Cardiac muscle cell (in vitro differentiated cells and primary cell): ENCODE data around the gene PTGER2. TPM values are rescaled to one million over a fixed set of nuclear protein-coding genes. Genes with fewer than 3 reads are reported as not detected.

Experiments used
- DNase-seq, 2 donors: peaks; one replicate each; pipeline versions ENCODE4 v3.0.0 to v3.0.0-alpha.2; 2010 to 2017; ENCODE audit warnings: low read depth in 1 of 2, low spot score in 1 of 2
- H3K27ac ChIP-seq: fragments of 200-600 bp; sonication (generic); 2 replicates; pipeline ENCODE4 v1.5.1; 2016
- H3K27me3 ChIP-seq: fragments of 200-600 bp; sonication (generic); 2 replicates; pipeline ENCODE4 v1.6.0; 2016; ENCODE audit warnings: control low read depth
- H3K36me3 ChIP-seq: fragments of 200-600 bp; sonication (generic); 2 replicates; pipeline ENCODE4 v1.5.1; 2016; ENCODE audit warnings: control low read depth
- H3K4me1 ChIP-seq: fragments of 200-600 bp; sonication (generic); 2 replicates; pipeline ENCODE4 v1.8.1; 2017; ENCODE audit warnings: low read depth, mild to moderate bottlenecking, mixed run types
- H3K4me3 ChIP-seq: fragments of 200-600 bp; sonication (generic); 2 replicates; pipeline ENCODE4 v1.5.1; 2016; ENCODE audit warnings: mild to moderate bottlenecking
- H3K9me3 ChIP-seq: fragments of 200-600 bp; sonication (generic); 2 replicates; pipeline ENCODE4 v1.5.1; 2017; ENCODE audit warnings: low read depth, mild to moderate bottlenecking, control low read depth
- polyA plus RNA-seq: library from polyadenylated mRNA; unstranded; fragments of >200 nt; fragmentation: Nextera tagmentation; extraction: Ambion mirVana; gene quantifications from 2 replicates; pipeline ENCODE4 v1.2.1, GENCODE V29; 2016
- total RNA-seq: library from RNA; depleted of rRNA; stranded (reverse); fragments of >200 nt; gene quantifications from 2 replicates; pipeline ENCODE4 v1.2.3, GENCODE V29; 2016
- TF ChIP-seq, protein P1 (sequence below): IDR thresholded peaks from 2 replicates; pipeline ENCODE4 v1.5.1; 2012; ENCODE audit warnings: low read depth, mild to moderate bottlenecking, low read length

The PTGER2 gene
- total and polyA plus RNA-seq, 2 experiments from 2014 or later = not detected

DNA sequence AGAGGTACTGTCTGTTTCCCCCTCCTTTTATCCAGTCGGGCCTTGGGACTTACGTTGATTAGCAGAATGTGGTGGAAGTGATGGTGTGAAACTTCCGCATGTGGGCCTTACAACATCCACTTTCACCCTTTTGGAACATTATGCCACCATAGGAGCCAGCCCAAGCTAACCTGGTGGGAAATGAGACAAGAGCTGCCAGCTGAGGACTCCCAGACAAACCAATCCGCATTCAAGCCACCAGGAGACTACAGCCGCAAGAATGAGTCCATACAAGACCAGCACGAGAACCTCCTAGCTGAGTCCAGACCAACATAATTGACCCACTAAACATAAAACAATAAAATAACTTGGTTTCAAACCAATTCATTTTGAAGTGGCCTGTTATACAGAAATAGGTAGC is 9.1 kb upstream of the PTGER2 start:
- no peaks in the 10 kb centered on the region for H3K36me3 ChIP-seq
- TF ChIP-seq, protein P1, sequence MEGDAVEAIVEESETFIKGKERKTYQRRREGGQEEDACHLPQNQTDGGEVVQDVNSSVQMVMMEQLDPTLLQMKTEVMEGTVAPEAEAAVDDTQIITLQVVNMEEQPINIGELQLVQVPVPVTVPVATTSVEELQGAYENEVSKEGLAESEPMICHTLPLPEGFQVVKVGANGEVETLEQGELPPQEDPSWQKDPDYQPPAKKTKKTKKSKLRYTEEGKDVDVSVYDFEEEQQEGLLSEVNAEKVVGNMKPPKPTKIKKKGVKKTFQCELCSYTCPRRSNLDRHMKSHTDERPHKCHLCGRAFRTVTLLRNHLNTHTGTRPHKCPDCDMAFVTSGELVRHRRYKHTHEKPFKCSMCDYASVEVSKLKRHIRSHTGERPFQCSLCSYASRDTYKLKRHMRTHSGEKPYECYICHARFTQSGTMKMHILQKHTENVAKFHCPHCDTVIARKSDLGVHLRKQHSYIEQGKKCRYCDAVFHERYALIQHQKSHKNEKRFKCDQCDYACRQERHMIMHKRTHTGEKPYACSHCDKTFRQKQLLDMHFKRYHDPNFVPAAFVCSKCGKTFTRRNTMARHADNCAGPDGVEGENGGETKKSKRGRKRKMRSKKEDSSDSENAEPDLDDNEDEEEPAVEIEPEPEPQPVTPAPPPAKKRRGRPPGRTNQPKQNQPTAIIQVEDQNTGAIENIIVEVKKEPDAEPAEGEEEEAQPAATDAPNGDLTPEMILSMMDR = no peak
- no peaks in the 10 kb centered on the region for H3K9me3 ChIP-seq
- H3K4me3 ChIP-seq = no peak overlapping the region
- H3K4me1 ChIP-seq = no peaks in the 10 kb centered on the region
- no peak overlapping the region for H3K27ac ChIP-seq
- no peak for DNase-seq
- peaks cover 15% of the 10 kb centered on the region for H3K27me3 ChIP-seq

DNA sequence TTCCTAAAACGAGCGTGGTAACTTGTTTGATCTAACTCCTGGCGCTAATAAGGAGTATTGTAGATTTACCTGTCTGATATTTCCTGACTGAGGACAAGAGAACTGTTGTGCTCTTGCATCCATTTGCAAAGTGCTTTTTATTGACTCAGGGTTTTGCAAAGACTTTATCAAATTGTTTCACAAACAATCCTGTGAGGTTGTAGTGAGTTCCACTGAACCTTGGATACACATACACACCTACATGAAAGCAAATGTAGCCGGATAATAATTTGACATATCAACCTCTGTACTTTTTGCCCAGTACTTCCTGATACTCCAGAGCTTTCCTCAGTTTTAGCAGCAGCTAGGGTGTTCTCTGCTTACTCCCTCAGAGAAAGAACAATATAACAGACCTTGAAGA is 6.7 kb upstream of the PTGER2 start:
- TF ChIP-seq, protein P1 = no peak
- DNase-seq = no peak
- H3K27ac ChIP-seq = no peak overlapping the region
- H3K4me3 ChIP-seq = no peak overlapping the region
- no peaks in the 10 kb centered on the region for H3K9me3 ChIP-seq
- no peaks in the 10 kb centered on the region for H3K36me3 ChIP-seq
- peaks cover 26% of the 10 kb centered on the region for H3K27me3 ChIP-seq
- no peaks in the 10 kb centered on the region for H3K4me1 ChIP-seq

- H3K4me1 ChIP-seq = no peaks in the 10 kb centered on the region
- DNase-seq = no peak
- no peak overlapping the region for H3K4me3 ChIP-seq
- TF ChIP-seq, protein P1 = no peak
- no peak overlapping the region for H3K27ac ChIP-seq
- H3K27me3 ChIP-seq = peaks cover 31% of the 10 kb centered on the region
- no peaks in the 10 kb centered on the region for H3K36me3 ChIP-seq
- H3K9me3 ChIP-seq = no peaks in the 10 kb centered on the region
These were observed 6.2 kb upstream of the PTGER2 start for GRCh38 chr14:52307905-52308304.

DNA sequence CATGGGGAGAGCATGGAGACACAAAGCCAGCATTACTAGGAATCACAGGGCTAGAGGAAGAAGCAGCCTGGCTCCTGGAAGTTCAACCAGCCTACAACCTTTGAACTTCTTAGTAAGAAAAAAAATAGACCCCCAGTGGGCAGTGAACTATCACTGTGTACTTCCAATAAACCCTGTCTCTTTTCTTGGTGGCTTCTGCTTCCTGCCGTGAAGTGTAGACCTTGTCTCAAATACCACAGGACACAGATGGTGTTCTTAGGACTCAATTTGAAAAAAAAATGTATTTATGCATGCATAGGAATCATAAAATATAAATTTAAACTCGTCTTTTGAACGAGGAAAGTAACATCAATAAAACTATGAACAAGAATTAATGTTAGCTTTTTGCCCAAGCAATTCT is 3.6 kb upstream of the PTGER2 start:
- Histone ChIP-seq H3K36me3 (no peaks in the 10 kb centered on the region), H3K9me3 (no peaks in the 10 kb centered on the region), H3K4me1 (no peaks in the 10 kb centered on the region), H3K4me3 (no peak overlapping the region), H3K27ac (no peak overlapping the region), H3K27me3 (peaks cover 57% of the 10 kb centered on the region)
- DNase-seq = no peak
- TF ChIP-seq, protein P1 = no peak

DNA sequence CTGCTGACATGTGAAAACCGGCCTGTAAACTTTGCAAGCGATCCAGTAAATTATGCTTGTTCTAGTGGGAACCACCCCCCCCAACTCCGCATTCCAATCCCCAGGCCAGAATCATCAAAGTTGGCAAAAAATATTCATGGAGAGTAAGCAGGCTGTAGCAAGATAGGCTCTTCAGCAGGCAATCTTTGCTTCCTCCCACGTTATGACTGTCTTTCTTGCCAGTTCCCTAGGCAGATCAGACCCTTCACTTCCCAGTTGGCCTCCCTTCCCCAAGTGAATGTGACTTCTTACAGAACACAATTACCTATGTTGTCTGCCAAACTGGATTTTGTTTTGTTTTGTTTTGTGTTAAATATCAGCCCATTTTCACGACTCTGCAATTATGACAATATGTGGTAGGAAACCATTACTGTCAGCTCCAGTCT is 1.2 kb upstream of the PTGER2 start:
- DNase-seq = peak in 1 of 2 donors; percentile 80
- Histone ChIP-seq H3K27me3 (peaks cover 77% of the 10 kb centered on the region), H3K27ac (no peak overlapping the region), H3K4me1 (no peaks in the 10 kb centered on the region), H3K4me3 (no peak overlapping the region), H3K36me3 (no peaks in the 10 kb centered on the region), H3K9me3 (no peaks in the 10 kb centered on the region)
- TF ChIP-seq, protein P1 = no peak

DNA sequence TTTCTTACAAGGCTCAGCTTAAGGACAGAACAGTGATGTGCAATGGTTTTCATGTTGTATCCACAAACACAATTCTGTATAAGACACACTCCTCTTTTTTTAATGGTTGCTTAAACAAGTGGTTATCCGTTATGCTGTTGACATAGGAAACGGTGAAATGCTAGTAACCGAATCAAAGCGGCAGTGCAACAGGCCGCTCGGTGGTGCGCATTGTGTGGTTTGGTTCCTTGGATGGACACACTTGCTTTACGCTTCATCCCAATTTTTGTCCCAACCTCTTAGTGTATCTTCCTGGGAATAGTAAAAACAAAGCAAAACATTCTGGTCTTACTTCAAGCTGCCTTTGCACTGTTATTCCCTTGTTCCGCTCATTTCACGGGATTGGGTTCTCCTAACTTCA is 650 bp upstream of the PTGER2 start:
- no peaks in the 10 kb centered on the region for H3K4me1 ChIP-seq
- no peaks in the 10 kb centered on the region for H3K36me3 ChIP-seq
- peak in 1 of 2 donors; percentile 50 for DNase-seq
- no peaks in the 10 kb centered on the region for H3K9me3 ChIP-seq
- TF ChIP-seq, protein P1 = no peak
- H3K27me3 ChIP-seq = peaks cover 81% of the 10 kb centered on the region
- no peak overlapping the region for H3K27ac ChIP-seq
- peak overlapping the region; percentile 33 for H3K4me3 ChIP-seq
